Measurements from ENCODE around the gene ST8SIA2.

DNA sequence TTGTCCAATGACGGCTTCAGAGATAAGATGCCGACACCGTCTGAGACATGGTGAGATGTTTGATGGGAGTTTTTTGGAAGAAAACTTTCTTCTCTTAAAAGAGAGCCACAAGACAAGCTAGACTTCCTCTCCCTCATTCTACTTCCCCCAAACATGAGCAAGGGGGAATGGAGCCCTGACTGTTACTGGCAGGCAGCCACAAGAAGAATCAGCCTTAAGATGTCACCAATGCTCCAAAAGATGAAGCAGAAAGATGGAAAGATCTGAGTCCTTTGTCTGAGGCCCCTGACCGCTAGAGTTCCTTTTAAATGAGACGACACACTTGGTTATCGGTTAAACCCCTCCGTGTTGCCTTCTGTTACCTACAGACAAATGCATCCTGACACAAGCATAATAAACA, 108.7 kb downstream of the ST8SIA2 start:
- TF ChIP-seq, protein P1, sequence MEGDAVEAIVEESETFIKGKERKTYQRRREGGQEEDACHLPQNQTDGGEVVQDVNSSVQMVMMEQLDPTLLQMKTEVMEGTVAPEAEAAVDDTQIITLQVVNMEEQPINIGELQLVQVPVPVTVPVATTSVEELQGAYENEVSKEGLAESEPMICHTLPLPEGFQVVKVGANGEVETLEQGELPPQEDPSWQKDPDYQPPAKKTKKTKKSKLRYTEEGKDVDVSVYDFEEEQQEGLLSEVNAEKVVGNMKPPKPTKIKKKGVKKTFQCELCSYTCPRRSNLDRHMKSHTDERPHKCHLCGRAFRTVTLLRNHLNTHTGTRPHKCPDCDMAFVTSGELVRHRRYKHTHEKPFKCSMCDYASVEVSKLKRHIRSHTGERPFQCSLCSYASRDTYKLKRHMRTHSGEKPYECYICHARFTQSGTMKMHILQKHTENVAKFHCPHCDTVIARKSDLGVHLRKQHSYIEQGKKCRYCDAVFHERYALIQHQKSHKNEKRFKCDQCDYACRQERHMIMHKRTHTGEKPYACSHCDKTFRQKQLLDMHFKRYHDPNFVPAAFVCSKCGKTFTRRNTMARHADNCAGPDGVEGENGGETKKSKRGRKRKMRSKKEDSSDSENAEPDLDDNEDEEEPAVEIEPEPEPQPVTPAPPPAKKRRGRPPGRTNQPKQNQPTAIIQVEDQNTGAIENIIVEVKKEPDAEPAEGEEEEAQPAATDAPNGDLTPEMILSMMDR (IDR thresholded peaks at IDR 0.05) = no peak
- no peak for TF ChIP-seq POLR2A (IDR thresholded peaks at IDR 0.05)
- TF ChIP-seq POLR2AphosphoS5 (IDR thresholded peaks at IDR 0.05) = no peak
